GM18861 (cell line): ENCODE results near the gene DLX2.
"Not testable (repeated sequence)": the region's sequence is repeated elsewhere in the genome, so short reads cannot be mapped to it uniquely, and the experiment has no call there.

ENCODE experiments used
- ATAC-seq: cut with Tn5 transposase; IDR thresholded peaks from one replicate; pipeline ENCODE4 v1.9.1; 2021; ENCODE audit not compliant: unreplicated experiment

The DLX2 gene

DNA sequence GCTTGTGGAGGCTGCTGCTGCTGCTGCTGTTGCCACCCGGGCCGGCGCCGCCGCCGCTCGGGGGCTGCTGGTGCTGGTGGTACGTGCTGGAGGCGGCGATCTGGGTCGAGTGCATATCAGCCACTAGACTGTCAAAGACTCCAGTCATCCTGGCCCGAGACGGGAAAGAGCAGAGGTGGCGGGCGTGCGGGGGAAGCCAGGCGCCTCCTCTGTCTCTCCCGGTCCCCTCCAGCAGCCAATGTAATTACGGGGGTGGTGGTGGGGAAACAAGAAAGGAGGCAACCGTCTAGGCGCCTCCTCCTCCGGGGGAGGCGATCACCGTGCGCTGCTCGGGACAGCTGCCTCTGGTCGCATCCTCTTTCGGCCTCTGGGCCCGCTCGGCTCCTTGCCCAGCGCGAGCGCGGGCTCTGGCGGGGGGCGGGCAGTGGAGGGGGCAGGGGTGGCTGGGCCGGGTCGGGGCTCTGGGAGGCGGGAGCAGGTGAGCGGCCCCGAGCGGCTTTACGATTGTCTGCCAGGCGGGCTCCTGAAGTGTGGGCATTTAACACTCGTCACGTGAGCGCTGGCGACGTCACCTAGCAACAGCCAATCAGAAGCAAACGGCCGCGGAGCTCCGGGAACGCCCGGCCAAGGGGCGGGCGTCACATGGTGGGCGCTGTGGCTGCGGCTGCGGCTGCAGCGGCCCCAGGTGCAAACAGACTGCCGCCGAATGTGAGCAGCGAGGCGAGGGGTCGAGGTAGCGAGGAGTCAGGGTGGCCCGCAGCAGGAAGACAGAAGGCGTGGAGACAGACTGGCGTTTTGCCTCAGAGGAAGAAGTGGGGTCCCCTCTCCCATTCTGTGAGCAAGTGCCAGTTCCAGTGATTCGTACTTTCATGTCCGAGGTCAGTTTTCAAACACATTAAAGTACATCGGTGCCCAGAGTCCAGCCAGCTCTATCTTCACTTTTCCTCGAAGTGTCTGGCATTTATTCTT, at the start of gene DLX2:
TSS of gene DLX2 (minus strand) at position 510 of the 969 bp plus-strand sequence. CDS start at position 148, 362 bp downstream.
- ATAC-seq = peak; percentile 58

DNA sequence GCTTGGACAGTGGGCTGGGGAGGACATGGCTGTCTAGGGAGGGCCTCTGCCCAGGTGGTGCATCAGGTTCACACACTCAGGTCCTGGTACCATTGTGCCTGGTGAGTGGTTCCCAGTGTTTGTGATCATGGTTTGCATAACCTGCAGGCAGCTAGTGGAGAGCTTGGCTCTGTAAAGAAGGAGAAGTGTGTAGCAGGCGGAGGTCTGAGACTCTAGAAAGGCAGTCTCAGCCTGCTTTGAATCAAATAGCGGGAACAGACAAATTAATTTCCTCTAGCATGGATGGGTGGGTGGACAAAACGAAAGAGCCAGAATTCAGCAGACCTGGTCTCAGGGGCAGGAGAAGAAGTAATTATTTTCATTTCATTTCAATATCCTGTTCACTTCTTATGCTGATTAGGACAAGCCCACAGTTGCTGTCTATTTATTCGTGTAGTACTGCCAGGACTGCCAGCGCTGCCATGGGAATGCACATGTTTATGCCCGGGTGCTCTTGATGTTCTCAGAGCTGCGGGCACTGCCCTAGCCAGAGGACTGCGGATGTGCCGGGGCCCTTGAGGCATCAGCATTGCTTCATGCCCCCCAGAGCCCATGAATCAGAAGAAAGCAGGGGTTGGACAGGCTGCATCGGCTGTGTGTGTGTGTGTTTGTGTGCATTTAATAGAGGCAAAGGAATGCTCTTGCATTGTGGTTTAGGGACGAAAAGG, 45.4 kb upstream of the DLX2 start:
- no peak for ATAC-seq

GRCh38 chr2:172143817-172144216, 41.1 kb upstream of the DLX2 start:
- no peak for ATAC-seq

GRCh38 chr2:172138727-172139126, 36.0 kb upstream of the DLX2 start:
- not testable (repeated sequence) for ATAC-seq

GRCh38 chr2:172137943-172138342, 35.2 kb upstream of the DLX2 start:
- no peak for ATAC-seq

DNA sequence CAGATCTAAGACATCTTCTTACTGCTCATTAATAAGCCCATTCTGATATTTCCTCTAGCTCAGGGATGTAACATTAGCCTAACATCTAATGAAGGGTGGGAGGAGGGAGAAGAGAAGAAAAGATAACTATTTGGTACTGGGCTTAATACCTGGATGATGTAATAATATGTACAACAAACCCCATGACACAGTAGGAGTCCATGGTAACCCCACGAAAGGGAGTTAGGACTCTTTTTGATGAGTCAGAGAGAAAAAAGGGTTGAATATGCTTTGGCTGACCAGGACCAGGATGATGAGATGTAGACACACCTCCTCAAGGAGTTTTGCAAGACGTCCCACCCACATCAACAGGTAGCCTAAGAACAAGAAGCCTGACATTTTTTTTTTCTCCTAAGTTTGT, 34.4 kb upstream of the DLX2 start:
- no peak for ATAC-seq

DNA sequence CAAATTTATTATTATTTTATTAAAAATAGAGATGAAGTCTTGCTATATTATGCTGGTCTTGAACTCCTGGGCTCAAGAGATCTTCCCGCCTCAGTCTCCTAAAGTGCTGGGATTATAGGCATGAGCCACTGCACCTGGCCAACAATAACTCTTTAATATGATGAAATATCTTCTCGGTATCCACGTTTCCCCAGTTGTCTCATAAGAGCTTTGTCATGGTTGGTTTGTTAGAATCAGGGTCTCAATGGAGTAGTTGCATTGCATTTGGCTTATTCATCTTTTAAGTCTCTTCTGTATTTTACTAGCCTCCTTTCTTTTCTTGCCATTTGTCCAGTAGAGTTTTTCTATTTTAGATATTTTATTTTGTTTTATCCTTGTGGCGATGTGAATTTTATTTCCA, 32.7 kb upstream of the DLX2 start:
- ATAC-seq = no peak

DNA sequence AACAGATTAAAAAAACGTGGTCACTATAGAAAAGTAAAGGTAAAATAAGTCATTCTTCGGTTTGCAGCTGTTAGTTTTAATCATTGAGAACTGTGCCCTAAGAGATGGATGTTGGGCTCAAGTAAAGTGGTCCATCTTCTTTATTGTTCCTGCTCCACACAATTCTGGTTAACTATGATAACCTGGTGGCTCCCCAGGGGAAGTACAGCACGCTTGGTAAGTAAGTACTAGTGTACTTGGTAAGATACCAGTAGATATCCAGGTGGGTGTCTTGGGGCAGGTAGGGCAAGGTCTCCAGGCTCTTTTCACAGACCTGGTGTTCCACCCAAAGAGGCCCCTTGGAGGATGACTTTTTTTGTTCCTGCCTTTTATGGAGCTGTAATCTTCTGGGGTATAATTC, 31.6 kb upstream of the DLX2 start:
- no peak for ATAC-seq

DNA sequence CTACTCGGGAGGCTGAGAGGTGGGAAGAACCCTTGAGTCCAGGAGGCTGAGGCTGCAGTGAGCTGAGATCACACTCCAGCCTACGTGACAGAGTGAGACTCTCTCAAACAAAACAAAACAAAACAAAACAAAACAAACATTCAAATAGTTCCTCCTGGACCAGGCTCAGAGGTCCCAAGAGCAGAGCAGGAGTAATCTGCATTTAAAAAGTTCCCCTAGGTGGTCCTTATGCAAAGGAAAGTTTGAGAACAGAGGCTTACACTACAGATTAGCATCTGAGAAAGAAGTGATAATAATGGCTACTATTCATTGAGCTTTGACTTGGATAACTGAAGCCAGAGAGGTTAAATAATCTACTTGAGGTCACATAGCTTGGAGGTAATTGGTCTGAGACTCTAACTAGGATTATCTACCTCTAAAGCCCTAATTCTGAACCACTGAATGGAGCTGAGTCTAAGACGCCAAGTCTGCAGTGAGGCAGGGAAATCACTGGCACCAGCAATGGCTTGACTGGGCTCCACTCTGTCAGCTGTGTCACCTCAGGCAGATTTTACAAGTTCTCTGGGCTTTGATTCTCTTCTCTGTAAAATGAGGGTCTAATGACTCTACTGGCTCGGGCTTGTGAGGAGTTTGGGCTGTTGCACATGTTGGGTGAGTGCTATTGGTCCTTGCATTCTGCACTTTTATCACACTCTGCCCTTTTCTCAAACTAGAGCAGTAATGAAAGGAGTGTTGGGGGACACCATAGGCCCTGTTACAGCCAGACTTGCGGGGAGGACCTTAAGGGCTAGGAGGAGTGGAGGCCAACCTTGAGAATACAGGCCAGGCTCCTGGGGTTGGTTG, 29.2 kb upstream of the DLX2 start:
- ATAC-seq = no peak

GRCh38 chr2:172129404-172129803, 26.7 kb upstream of the DLX2 start:
- ATAC-seq = no peak

DNA sequence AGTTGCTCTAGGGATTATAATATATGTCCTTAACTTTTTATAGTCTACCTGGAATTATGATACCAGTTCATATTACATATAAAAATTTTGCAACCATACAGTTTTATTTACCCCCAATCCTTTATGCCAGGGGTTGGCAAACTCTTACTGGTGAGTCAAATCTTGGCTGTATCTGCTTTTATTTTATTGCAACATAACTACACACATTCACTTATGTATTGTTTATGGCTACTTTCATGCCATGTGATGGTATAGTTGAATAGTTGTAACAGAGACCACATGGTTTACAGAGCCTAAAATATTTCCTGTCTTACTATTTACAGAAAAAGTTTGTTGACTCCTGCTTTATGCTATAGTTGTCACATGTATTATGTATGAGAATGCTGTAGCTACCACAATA, 25.8 kb upstream of the DLX2 start:
- no peak for ATAC-seq

DNA sequence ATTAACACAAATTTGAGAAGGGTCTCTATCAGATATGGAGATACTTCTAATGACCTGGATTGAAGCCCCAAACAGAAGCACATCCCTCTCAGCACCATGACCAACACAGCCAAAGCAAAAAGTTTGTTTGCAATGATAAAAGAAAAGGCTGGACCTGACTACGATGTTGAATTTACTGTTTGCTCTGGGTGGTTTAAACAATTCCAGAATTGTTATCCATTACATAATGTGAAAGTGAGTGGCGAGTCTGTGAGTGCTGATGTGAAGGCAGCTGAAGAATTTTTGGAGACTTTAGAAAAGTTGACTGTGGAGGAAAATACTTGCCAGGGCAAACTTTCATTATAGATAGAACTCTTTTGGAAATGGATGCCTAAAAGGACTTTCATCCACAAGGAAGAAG, 17.4 kb upstream of the DLX2 start:
- no peak for ATAC-seq

DNA sequence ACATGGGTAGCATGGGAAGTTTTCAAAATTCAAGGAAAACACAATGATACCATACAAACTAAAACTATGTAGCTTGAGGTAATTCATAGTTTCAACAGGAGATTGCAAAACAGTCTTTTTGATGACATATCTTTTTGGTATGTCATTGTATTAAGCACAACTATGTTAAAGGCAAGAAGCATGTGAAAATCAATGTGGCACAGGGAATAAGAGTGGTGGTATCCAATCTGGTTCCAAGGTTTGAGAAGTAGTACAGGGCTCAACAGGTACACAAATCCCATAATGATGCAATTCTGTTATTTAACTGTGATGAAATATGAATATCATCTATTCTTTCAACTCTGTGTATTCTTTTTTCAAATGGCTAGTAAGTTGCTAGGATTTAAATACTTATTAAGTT, 16.4 kb upstream of the DLX2 start:
- ATAC-seq = no peak

- no peak for ATAC-seq
These were observed 13.4 kb upstream of the DLX2 start for GRCh38 chr2:172116107-172116506.

- no peak for ATAC-seq
These were observed 11.9 kb upstream of the DLX2 start for GRCh38 chr2:172114579-172114978.

DNA sequence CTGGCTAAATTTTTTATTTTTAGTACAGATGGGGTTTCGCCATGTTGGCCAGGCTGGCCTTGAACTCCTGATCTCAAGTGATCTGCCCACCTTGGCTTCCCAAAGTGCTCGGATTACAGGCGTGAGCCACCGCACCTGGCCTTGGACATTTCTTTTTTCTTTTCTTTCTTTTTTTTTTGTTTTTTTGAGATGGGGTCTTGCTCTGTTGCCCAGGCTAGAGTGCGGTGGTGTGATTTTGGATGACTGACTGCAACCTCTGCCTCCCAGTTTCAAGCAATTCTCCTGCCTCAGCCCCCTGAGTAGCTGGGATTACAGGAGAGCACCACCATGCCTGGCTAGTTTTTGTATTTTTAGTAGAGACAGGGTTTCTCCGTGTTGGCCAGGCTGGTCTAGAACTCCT, 11.5 kb upstream of the DLX2 start:
- ATAC-seq = not testable (repeated sequence)

DNA sequence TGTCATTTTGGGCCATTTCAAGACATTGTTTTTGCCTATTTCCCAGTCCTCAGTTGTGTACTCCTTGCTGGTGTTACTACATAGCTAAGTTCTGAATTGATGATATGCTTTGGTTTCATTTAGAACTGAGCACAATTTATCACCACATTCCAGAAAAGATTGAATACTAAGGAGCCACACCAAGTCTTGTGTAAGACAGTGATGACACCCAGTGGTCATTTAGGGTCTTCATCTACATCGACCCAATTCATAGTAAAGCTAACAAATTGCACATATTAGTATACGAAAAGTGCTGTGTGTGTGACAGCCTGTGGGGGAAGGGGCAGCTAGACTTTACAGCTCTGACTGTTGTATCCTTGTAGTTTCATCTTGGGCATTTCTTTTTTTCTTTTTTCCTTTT, 10.9 kb upstream of the DLX2 start:
- ATAC-seq = no peak

DNA sequence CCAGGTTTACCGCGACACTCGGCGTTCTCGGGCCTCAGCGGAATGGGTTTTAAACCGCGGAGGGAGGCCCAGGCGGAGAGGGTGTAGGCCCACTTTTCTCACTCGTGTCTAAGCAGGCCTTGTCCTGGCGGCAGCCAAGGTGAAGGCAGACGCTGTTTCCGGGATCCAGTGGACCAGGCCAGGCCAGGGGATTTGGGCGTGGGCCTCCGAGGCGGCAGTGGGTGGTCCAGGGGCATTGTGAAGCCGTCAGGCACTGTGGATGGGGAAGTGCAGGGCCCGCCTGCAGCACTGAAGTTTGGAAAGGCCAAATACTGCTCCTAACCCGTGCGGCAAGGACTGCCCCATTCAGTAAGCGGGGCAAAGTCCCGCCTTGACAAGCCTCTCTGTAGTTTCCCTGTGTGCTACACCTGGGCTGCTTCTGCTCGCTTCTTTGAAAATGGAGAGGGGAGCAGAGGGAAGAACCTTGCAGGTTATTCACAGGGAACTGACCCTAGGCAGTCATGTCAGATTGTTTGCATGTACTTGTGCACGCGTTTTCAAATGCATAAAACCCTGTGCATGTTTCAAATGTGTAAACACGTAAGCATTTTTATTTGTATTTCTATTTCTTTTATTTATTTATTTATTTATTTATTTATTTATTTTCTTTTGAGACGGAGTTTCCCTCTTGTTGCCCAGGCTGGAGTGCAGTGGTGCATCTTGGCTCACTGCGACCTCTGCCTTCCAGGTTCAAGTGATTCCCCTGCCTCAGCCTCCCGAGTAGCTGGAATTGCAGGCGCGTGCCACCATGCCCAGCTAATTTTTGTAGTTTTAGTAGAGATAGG, 7.5 kb upstream of the DLX2 start:
- ATAC-seq = no peak

DNA sequence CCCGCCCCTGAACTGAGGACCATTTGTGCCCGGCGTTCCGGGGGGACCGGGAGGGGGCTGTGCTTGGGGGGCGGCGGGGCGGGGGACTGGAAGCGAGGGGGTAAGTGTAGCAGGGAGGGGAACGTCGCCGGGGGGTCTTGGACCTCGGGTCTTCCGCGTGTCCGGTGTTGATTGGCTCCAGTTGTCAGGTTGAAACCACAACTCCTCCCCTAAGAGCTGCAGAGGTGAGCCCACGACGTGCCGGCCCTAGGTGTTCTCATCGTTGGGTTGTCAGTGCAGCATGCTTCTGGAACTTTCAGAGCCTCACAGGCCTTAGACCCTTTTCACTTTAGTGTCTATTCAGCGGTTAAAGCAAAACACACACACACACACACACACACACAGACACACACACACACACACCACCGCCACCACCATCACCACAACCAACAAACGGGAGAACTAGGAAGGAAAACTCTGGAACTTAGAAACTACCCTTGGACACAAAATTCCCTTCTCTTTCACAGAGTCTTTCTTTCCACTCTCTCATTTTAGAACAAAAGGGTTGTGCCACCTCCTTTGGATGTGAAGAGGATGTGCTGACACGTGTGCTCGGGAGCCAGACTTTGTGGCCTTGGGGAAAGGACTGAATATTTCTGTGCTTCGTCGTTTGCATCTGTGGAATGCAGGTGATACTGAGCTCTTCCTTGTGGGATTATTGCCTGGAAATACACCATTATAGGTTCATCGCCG, 6.7 kb upstream of the DLX2 start:
- no peak for ATAC-seq

- no peak for ATAC-seq
These were observed 5.9 kb upstream of the DLX2 start for GRCh38 chr2:172108587-172108930.
